ENCODE results near the gene TRABD2B.

TRABD2B gene

GRCh38 chr1:48036710-48037355, 39.6 kb upstream of the TRABD2B start:
- DNase-seq (ENCODE audit: low spot score) = no peak
- TF ChIP-seq, protein P1, sequence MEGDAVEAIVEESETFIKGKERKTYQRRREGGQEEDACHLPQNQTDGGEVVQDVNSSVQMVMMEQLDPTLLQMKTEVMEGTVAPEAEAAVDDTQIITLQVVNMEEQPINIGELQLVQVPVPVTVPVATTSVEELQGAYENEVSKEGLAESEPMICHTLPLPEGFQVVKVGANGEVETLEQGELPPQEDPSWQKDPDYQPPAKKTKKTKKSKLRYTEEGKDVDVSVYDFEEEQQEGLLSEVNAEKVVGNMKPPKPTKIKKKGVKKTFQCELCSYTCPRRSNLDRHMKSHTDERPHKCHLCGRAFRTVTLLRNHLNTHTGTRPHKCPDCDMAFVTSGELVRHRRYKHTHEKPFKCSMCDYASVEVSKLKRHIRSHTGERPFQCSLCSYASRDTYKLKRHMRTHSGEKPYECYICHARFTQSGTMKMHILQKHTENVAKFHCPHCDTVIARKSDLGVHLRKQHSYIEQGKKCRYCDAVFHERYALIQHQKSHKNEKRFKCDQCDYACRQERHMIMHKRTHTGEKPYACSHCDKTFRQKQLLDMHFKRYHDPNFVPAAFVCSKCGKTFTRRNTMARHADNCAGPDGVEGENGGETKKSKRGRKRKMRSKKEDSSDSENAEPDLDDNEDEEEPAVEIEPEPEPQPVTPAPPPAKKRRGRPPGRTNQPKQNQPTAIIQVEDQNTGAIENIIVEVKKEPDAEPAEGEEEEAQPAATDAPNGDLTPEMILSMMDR (IDR thresholded peaks at IDR 0.05; ENCODE audit: extremely low read depth, missing control alignments) = no peak

- no peak for DNase-seq (ENCODE audit: low spot score)
- TF ChIP-seq, protein P1 (IDR thresholded peaks at IDR 0.05; ENCODE audit: extremely low read depth, missing control alignments) = no peak
These were observed 38.4 kb upstream of the TRABD2B start for GRCh38 chr1:48035371-48036141.

GRCh38 chr1:48033495-48034045, 36.4 kb upstream of the TRABD2B start:
- DNase-seq (ENCODE audit: low spot score) = no peak
- TF ChIP-seq, protein P1 (IDR thresholded peaks at IDR 0.05; ENCODE audit: extremely low read depth, missing control alignments) = no peak

DNA sequence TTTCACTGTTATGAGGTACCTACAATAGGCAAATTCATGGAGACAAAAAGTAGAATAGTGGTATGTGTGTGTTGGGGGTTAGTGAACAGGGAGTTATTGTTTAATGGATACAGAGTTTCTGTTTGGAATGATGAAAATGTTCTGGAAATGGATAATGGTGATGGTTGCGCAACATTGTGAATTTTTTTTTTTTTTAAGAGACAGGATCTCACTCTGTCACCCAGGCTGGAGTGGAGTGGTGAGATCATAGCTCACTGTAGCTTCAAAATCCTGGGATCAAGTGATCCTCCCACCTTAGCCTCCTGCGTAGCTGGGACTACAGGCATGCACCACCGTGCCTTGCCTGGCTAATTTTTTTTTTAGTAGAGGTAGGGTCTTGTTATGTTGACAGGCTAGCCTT, 34.5 kb upstream of the TRABD2B start:
- TF ChIP-seq, protein P1 (IDR thresholded peaks at IDR 0.05; ENCODE audit: extremely low read depth, missing control alignments) = no peak
- DNase-seq (ENCODE audit: low spot score) = no peak

DNA sequence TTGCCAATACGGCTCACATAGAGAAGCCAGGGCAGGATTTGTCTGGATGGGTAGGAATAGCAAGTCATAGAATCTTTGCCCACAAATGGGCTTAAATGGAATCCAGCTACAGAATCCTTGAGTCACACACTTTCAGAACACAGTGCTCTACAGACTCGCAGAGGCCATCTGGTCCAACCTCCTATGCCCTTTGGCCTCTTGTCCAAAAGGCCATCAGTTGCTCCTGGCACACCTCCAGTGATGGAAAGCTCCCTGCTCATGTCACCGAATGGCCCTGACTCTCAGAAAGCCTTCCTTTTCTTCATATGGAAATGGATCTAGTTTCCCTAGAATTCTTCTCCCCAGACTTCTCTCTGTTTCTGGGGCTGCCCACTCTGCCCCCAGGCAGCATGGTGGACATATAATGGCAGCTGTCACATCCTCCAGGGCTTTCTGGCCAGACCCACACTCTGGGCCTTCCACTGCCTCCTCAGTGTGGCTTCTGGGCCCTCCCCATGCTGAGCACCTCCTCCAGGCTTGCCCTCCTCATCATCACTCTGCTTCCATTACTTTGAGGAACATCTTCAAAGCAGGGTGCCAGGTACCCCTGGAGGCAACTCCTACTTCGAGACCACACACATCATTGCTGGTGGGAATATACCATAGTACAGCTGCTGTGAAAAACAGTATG, 33.6 kb upstream of the TRABD2B start:
- TF ChIP-seq, protein P1 (IDR thresholded peaks at IDR 0.05; ENCODE audit: extremely low read depth, missing control alignments) = no peak
- DNase-seq (ENCODE audit: low spot score) = no peak

DNA sequence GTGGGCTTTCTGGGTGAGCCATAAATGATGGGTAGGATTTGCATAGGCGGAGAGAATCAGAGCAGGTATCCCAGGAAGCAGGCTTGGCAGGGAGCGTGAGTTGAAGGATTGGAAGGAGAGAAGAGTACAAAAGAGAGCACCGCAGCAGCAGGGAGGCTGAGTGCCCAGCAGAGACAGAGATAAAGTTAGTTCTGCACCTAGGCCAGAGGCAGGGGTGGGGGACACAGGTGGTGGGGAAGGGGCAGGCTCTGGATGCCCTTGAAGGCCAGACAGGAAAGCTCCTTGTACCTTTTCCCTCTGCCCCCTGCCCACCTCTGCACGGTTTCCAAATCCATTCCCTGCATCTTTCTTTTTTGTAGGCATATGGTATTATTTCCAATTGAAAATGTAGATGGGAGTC, 33.0 kb upstream of the TRABD2B start:
- TF ChIP-seq, protein P1 (IDR thresholded peaks at IDR 0.05; ENCODE audit: extremely low read depth, missing control alignments) = no peak
- no peak for DNase-seq (ENCODE audit: low spot score)

Data from GM20000 (cell line).